Right lobe of liver (tissue), 4 donors: Measurements from ENCODE around the gene MFAP2.

ENCODE experiments used
- POLR2A ChIP-seq: fragments of 450-650 bp; IDR thresholded peaks from one replicate; pipeline ENCODE4 v1.6.1; 2017; ENCODE audit warnings: antibody characterized with exemption, mild to moderate bottlenecking
- TF ChIP-seq, protein P1 (sequence below), 4 donors: fragments of 200-600 bp in 3 of 4; fragments of 450-650 bp in 1 of 4; IDR thresholded peaks; one replicate each; pipeline versions ENCODE4 v1.5.1 to v1.8.0; 2016 to 2022; ENCODE audit warnings: antibody characterized with exemption in 4 of 4, mild to moderate bottlenecking in 2 of 4
- donor health status: DM: no; HTN: no; CAD: no.
- donor health status: DM: no; HTN: no; CAD: no.
- donor health status: DM: no; HTN: yes; CAD: no.

DNA sequence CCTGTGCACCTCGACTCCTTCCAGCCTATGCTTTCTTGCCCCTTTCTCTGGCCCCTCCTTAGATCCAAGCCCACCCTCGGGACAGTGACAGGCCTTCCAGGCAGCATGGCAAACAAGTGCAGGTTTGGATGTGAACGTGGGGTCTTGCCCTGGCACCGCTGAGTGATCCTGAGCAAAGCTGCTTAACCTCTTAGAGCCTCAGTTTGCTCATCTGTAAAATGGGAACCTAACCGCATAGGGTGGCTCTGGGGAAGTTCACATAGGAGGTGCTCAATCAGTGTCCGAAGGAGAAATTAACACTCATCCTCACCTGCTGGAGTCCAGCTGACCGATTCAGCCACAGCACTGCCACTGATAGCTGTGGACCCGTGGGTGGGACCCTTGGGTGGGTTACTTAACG, 7.2 kb downstream of the MFAP2 start:
- TF ChIP-seq POLR2A = no peak
- TF ChIP-seq, protein P1, sequence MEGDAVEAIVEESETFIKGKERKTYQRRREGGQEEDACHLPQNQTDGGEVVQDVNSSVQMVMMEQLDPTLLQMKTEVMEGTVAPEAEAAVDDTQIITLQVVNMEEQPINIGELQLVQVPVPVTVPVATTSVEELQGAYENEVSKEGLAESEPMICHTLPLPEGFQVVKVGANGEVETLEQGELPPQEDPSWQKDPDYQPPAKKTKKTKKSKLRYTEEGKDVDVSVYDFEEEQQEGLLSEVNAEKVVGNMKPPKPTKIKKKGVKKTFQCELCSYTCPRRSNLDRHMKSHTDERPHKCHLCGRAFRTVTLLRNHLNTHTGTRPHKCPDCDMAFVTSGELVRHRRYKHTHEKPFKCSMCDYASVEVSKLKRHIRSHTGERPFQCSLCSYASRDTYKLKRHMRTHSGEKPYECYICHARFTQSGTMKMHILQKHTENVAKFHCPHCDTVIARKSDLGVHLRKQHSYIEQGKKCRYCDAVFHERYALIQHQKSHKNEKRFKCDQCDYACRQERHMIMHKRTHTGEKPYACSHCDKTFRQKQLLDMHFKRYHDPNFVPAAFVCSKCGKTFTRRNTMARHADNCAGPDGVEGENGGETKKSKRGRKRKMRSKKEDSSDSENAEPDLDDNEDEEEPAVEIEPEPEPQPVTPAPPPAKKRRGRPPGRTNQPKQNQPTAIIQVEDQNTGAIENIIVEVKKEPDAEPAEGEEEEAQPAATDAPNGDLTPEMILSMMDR (IDR thresholded peaks at IDR 0.05) = no peak
